B cell (primary cell): ENCODE results near the gene ZNF804B. TPM values are rescaled to one million over a fixed set of nuclear protein-coding genes. Genes with fewer than 3 reads are reported as not detected.

Experiments
- ATAC-seq: fragments of 200-7000 bp; cut with Tn5 transposase; one replicate; pipeline ENCODE4 v1.10.0; 2021; ENCODE audit warnings: low read depth, mild to moderate bottlenecking, moderate number of reproducible peaks, moderate library complexity
- CTCF ChIA-PET: fragments of 350-600 bp; sonication (Branson Sonifier 250); formaldehyde crosslinking; loops from one replicate; lab custom pipeline; 2021; ENCODE audit warnings: antibody characterized with exemption, inconsistent platforms; lab: Charles Lee
- POLR2A ChIA-PET: fragments of 350-600 bp; sonication (Branson Sonifier 250); formaldehyde crosslinking; loops from one replicate; lab custom pipeline; 2021; ENCODE audit warnings: antibody characterized with exemption; lab: Charles Lee
- DNase-seq: peaks from one replicate; pipeline ENCODE4 v3.0.0; 2013
- H2AFZ ChIP-seq: 2 replicates; pipeline ENCODE4 v1.6.1; 2012; ENCODE audit warnings: mild to moderate bottlenecking, low read depth, low read length; ENCODE audit not compliant: insufficient read depth, poor library complexity, severe bottlenecking
- H3K27ac ChIP-seq, 2 donors: 1 replicate in 1 of 2; 2 replicates in 1 of 2; pipeline ENCODE4 v1.5.1; 2012 to 2013; ENCODE audit warnings: low read length in 2 of 2, mild to moderate bottlenecking in 2 of 2, moderate library complexity in 1 of 2
- H3K27me3 ChIP-seq, 4 experiments: fragments of 200-600 bp in 1 of 4; sonication (generic) in 1 of 4; replicated peaks in 1 of 4; 1 replicate in 2 of 4; 2 replicates in 2 of 4; pipeline versions ENCODE4 v1.6.1 to v1.7.0; 2013 to 2016; ENCODE audit warnings: low read length in 3 of 4, mild to moderate bottlenecking in 2 of 4, mixed read lengths in 1 of 4, moderate library complexity in 1 of 4; ENCODE audit not compliant: insufficient read depth in 4 of 4, control insufficient read depth in 3 of 4; ENCODE audit errors: control extremely low read depth in 1 of 4
- H3K36me3 ChIP-seq, 2 experiments: replicated peaks in 1 of 2; 1 replicate in 1 of 2; 2 replicates in 1 of 2; pipeline versions ENCODE4 v1.6.1 to v1.7.1; 2013; ENCODE audit warnings: low read length in 1 of 2; ENCODE audit not compliant: insufficient read depth in 2 of 2, control insufficient read depth in 1 of 2; ENCODE audit errors: control extremely low read depth in 1 of 2, extremely low read depth in 1 of 2
- H3K4me1 ChIP-seq, 2 donors: fragments of 200-600 bp in 1 of 2; sonication (generic) in 1 of 2; 1 replicate in 1 of 2; 2 replicates in 1 of 2; pipeline versions ENCODE4 v1.5.1 to v1.6.1; 2013 to 2017; ENCODE audit warnings: low read length in 2 of 2; ENCODE audit not compliant: control insufficient read depth in 2 of 2, insufficient read depth in 2 of 2
- H3K4me2 ChIP-seq: replicated peaks from 2 replicates; pipeline ENCODE3; 2012; ENCODE audit warnings: mild to moderate bottlenecking, low read depth, low read length; ENCODE audit not compliant: poor library complexity, severe bottlenecking
- H3K4me3 ChIP-seq, 5 experiments: fragments of 200-600 bp in 1 of 5; sonication (generic) in 1 of 5; 1 replicate in 3 of 5; 2 replicates in 2 of 5; pipeline versions ENCODE4 v1.5.1 to v1.7.0; 2011 to 2016; ENCODE audit warnings: low read length in 4 of 5, mild to moderate bottlenecking in 4 of 5, low read depth in 2 of 5, control low read depth in 1 of 5, moderate library complexity in 1 of 5; ENCODE audit not compliant: insufficient read depth in 1 of 5; ENCODE audit errors: control extremely low read depth in 1 of 5, extremely low read depth in 1 of 5
- H3K79me2 ChIP-seq: fragments of 200-600 bp; sonication (generic); one replicate; pipeline ENCODE4 v1.6.0; 2016; ENCODE audit warnings: low read length; ENCODE audit not compliant: control insufficient read depth, insufficient read depth
- H3K9ac ChIP-seq: fragments of 200-600 bp; sonication (generic); 2 replicates; pipeline ENCODE4 v1.6.1; 2017; ENCODE audit warnings: mild to moderate bottlenecking, low read length, moderate library complexity
- H3K9me3 ChIP-seq, 3 donors: one replicate each; pipeline versions ENCODE4 v1.6.1 to v1.7.1; 2013; ENCODE audit warnings: low read length in 2 of 3; ENCODE audit not compliant: control insufficient read depth in 2 of 3, insufficient read depth in 1 of 3; ENCODE audit errors: control extremely low read depth in 1 of 3
- H4K20me1 ChIP-seq: 2 replicates; pipeline ENCODE4 v1.6.0; 2012; ENCODE audit warnings: mild to moderate bottlenecking, low read length; ENCODE audit not compliant: insufficient read depth, control insufficient read depth, poor library complexity, severe bottlenecking
- H3K27ac Mint-ChIP-seq: one replicate; pipeline ENCODE4 v1.8.0; 2021; ENCODE audit warnings: mixed read lengths
- H3K27me3 Mint-ChIP-seq: one replicate; pipeline ENCODE4 v1.8.0; 2021; ENCODE audit warnings: mixed read lengths
- H3K4me1 Mint-ChIP-seq: one replicate; pipeline ENCODE4 v1.8.0; 2021; ENCODE audit warnings: mixed read lengths
- H3K4me3 Mint-ChIP-seq: one replicate; pipeline ENCODE4 v1.8.0; 2021; ENCODE audit warnings: mixed read lengths
- H3K9me3 Mint-ChIP-seq: one replicate; pipeline ENCODE4 v1.8.0; 2022; ENCODE audit warnings: mixed read lengths; ENCODE audit not compliant: insufficient read depth
- EZH2 ChIP-seq: IDR thresholded peaks from 2 replicates; pipeline ENCODE4 v1.6.1; 2012; ENCODE audit warnings: borderline replicate concordance, low read depth, mild to moderate bottlenecking, moderate library complexity, low read length; ENCODE audit not compliant: insufficient read depth, poor library complexity, severe bottlenecking
- WGBS: methylation state at CpG from one replicate; pipeline ENCODE4 v1.1.5; 2013; ENCODE audit warnings: missing lambda C conversion rate; ENCODE audit not compliant: insufficient coverage; 5-methylcytosine and 5-hydroxymethylcytosine counted together
- intact Hi-C: fragments of 100-400 bp; cut with micrococcal nuclease; formaldehyde crosslinking; loops from one replicate; pipeline ENCODE4 v1.10.0; 2022
- polyA plus RNA-seq: library from polyadenylated mRNA; depleted of rRNA; stranded (reverse); fragments of >200 nt; gene quantifications from 2 replicates; pipeline ENCODE4 v1.2.3, GENCODE V29; 2012
- total RNA-seq, 2 donors: library from RNA; stranded (reverse); fragments of 120-200 nt in 1 of 2; gene quantifications; 1 replicate in 1 of 2; 2 replicates in 1 of 2; pipeline versions ENCODE4 v1.2.3 to v1.2.4, GENCODE V29; 2013 to 2022
- TF ChIP-seq, protein P1 (sequence below): fragments of 200-600 bp; IDR thresholded peaks from one replicate; pipeline ENCODE4 v1.8.0; 2022; ENCODE audit warnings: antibody characterized with exemption, mild to moderate bottlenecking

The ZNF804B gene
- total and polyA plus RNA-seq, 2 donors (not counting 1 experiment from before 2014, with no cell fraction given): not detected

GRCh38 chr7:89129600-89130375 lies 370.3 kb downstream of the ZNF804B start:
- H4K20me1 ChIP-seq: no peaks in the 10 kb centered on the region
- Mint-ChIP-seq H3K27ac (no peak overlapping the region), H3K4me1 (no peaks in the 10 kb centered on the region), H3K4me3 (no peak overlapping the region), H3K9me3 (no peaks in the 10 kb centered on the region), H3K27me3 (no peaks in the 10 kb centered on the region)
- no peak overlapping the region for H3K27ac ChIP-seq
- DNase-seq (no peak), ATAC-seq (no peak)
- CTCF ChIA-PET: no interaction called here
- POLR2A ChIA-PET: no interaction called here
- H2AFZ ChIP-seq: no peak overlapping the region
- no peak overlapping the region for H3K4me2 ChIP-seq
- no peaks in the 10 kb centered on the region for H3K27me3 ChIP-seq
- TF ChIP-seq, protein P1, sequence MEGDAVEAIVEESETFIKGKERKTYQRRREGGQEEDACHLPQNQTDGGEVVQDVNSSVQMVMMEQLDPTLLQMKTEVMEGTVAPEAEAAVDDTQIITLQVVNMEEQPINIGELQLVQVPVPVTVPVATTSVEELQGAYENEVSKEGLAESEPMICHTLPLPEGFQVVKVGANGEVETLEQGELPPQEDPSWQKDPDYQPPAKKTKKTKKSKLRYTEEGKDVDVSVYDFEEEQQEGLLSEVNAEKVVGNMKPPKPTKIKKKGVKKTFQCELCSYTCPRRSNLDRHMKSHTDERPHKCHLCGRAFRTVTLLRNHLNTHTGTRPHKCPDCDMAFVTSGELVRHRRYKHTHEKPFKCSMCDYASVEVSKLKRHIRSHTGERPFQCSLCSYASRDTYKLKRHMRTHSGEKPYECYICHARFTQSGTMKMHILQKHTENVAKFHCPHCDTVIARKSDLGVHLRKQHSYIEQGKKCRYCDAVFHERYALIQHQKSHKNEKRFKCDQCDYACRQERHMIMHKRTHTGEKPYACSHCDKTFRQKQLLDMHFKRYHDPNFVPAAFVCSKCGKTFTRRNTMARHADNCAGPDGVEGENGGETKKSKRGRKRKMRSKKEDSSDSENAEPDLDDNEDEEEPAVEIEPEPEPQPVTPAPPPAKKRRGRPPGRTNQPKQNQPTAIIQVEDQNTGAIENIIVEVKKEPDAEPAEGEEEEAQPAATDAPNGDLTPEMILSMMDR: no peak
- no peak for TF ChIP-seq EZH2
- H3K4me1 ChIP-seq: no peaks in the 10 kb centered on the region
- no peaks in the 10 kb centered on the region for H3K9me3 ChIP-seq
- no peak overlapping the region for H3K9ac ChIP-seq
- intact Hi-C loops: no loop called here
- 100% methylated on average over 1 of the region's 2 CpGs for WGBS
- no peaks in the 10 kb centered on the region for H3K36me3 ChIP-seq
- H3K4me3 ChIP-seq: no peak overlapping the region
- no peaks in the 10 kb centered on the region for H3K79me2 ChIP-seq

GRCh38 chr7:89133357-89133756 lies 373.9 kb downstream of the ZNF804B start:
- intact Hi-C loops: no loop called here
- Histone ChIP-seq H3K4me2 (no peak overlapping the region), H3K27me3 (no peaks in the 10 kb centered on the region), H3K4me1 (no peaks in the 10 kb centered on the region), H3K4me3 (no peak overlapping the region), H3K9me3 (peaks cover 0 to 3% (median 0%) of the 10 kb centered on the region in 3 donors), H3K36me3 (no peaks in the 10 kb centered on the region), H3K79me2 (no peaks in the 10 kb centered on the region), H4K20me1 (no peaks in the 10 kb centered on the region), H2AFZ (no peak overlapping the region), H3K27ac (no peak overlapping the region), H3K9ac (no peak overlapping the region)
- Mint-ChIP-seq H3K4me3 (no peak overlapping the region), H3K27me3 (no peaks in the 10 kb centered on the region), H3K4me1 (no peaks in the 10 kb centered on the region), H3K9me3 (no peaks in the 10 kb centered on the region), H3K27ac (no peak overlapping the region)
- POLR2A ChIA-PET: no interaction called here
- no CpG with 5 or more reads among the region's 3 CpGs for WGBS
- no peak for TF ChIP-seq EZH2
- TF ChIP-seq, protein P1: no peak
- DNase-seq (no peak), ATAC-seq (no peak)
- CTCF ChIA-PET: no interaction called here
